Stimulated activated CD4-positive, alpha-beta T cell treated with anti-CD3 and anti-CD28 coated beads, Interleukin-2, amount 100 ng/mL, for 48 hours (primary cell): ENCODE data around the gene ZBTB38.

Experiments
- DNase-seq, 2 donors: peaks; one replicate each; pipeline ENCODE4 v3.0.0-alpha.2; 2020

The ZBTB38 gene

GRCh38 chr3:141341536-141341935 lies 26.8 kb upstream of the ZBTB38 start:
- no peak for DNase-seq

- no peak for DNase-seq
These were observed 25.9 kb upstream of the ZBTB38 start for GRCh38 chr3:141342386-141342785.

- no peak for DNase-seq
These were observed 25.2 kb upstream of the ZBTB38 start for GRCh38 chr3:141343077-141343476.

DNA sequence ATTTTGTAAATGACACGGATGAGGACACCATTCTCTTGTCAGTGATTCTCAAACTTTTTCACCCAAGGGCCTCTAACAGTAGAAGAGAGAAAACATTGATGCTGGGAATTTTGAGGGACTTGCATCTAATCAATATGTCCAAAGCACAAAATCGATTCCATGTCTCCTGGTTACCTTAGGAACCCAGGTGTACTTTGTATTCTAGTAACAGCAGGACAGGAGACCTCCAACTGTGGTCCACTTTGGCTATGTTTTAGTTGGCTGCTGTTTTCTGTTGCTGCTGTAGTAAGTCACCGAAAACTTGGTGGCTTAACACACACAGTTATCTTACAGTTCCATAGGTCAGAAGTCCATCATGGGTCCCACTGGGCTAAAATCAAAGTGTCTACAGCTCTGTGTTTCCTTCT lies 24.4 kb upstream of the ZBTB38 start:
- DNase-seq, result no peak

- DNase-seq, result no peak
These were observed 22.8 kb upstream of the ZBTB38 start for GRCh38 chr3:141345528-141345927.

DNA sequence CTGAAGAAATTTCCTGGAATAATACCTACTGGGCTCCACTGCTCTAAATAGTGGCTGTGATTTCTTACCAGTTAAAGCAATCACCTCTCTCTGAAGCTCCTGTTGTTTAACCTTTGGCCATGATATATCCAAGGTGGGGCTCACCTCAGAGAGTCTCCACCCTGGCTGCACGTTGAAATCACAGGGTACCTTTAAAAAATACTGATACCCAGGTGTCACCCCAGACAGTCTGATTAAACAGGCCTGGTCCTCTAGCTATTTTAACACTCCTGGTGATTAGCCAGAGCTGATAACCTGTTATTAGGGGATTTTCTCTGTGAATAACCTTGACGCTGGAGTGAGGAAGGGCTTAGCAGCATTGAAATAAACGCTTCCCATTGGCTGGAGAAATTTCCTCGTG lies 22.3 kb upstream of the ZBTB38 start:
- no peak for DNase-seq

DNA sequence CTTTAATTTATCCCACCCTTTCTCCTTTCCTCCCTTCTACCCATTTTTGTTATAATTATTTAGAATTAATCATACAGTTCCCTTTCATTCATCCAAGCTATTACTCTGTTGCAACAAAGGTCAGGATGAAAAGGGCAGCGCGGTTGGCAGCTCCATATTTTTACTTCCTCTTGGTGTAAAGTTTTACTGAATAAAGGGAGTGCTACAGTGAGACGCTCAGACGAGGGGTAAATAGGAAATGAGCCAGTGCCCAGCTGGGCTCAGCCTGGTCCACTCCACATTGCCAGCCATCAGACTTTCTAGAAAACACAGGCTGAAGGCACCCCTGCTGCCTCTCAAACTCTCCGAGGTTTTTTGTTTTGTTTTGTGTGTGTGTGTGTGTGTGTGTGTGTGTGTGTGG lies 21.9 kb upstream of the ZBTB38 start:
- DNase-seq, result no peak

DNA sequence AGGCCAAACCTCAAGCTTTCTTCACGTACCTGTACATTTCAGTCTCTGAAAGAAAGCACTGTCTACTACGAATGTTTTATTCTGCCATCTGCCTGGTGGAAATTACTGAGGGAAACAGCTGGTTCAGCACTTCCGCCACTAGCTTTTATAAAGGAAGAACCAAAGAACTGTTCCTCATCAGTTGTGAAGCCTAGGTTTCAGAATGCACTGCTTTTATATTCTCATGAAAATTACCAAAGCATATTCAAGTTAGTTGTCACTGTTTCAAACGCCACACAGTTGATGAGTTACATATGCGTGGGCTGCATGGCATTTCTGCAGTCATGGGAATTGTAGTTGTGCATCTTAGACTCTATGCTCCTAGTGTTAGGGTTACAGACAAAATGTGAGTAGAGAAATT lies 21.5 kb upstream of the ZBTB38 start:
- DNase-seq, result no peak

DNA sequence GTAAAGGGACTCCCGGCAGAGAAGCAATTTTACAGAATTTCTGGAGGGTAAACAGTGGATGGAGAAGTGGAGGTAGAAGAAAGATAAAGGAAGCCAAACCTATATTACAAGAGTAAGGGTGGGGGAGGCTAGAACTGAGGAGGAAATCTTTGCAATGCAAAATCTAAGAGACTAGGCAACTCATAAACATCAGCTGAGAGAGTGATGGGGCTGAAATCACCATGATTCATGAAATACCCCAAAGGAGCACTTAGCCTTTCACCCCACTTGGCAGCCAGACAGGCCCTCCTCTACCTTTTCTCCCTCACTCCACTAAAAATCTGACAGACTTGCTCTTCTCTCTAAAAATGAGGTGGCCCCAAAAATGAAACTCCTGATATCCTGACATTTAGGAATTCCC lies 19.5 kb upstream of the ZBTB38 start:
- DNase-seq, result no peak

GRCh38 chr3:141349711-141350110 lies 18.6 kb upstream of the ZBTB38 start:
- DNase-seq, result no peak

- DNase-seq, result no peak
These were observed 17.6 kb upstream of the ZBTB38 start for GRCh38 chr3:141350666-141351065.

GRCh38 chr3:141352262-141352984 lies 15.9 kb upstream of the ZBTB38 start:
- no peak for DNase-seq

- DNase-seq, result no peak
These were observed 14.4 kb upstream of the ZBTB38 start for GRCh38 chr3:141353652-141354495.

DNA sequence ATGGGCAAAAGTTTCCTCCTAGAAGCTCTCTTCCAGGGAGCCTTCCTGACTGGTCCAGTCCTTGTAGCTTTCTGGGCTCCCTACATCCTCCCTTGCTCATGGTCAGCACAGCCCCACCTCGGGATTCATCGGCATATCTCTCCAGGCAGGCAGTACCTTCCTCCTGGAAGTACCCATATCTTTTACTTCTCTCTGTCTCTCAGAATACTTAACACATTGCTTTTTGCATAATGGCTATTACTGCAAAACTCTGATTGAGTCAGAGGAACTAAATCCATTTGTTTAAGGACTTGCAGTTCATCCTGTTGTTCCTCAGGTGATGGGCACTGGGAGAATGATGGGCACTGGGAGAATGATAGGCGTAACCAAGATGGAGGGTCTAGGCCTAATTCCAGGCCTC lies 13.8 kb upstream of the ZBTB38 start:
- no peak for DNase-seq

GRCh38 chr3:141355242-141355641 lies 13.1 kb upstream of the ZBTB38 start:
- no peak for DNase-seq

DNA sequence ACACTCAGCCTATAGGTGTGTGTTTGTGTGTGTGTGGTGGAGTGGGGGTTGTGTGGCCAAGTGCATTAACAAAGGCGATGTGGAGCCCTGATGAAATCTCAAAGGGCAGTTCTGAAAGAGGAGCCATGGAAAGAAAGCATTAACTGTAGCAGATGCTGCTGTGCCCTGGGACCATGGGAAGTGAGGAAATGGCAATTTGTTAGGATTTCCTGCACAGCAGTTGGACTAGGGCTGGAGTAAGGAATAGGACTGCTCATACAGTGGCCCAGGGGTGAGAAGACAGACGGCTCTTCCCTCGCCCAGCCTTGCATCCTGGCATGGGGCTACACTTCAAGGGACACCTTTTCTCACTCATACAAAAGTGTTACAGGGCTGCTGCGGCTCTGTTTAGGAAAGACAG lies 12.3 kb upstream of the ZBTB38 start:
- no peak for DNase-seq

GRCh38 chr3:141360888-141361598 lies 7.3 kb upstream of the ZBTB38 start:
- DNase-seq, result no peak

DNA sequence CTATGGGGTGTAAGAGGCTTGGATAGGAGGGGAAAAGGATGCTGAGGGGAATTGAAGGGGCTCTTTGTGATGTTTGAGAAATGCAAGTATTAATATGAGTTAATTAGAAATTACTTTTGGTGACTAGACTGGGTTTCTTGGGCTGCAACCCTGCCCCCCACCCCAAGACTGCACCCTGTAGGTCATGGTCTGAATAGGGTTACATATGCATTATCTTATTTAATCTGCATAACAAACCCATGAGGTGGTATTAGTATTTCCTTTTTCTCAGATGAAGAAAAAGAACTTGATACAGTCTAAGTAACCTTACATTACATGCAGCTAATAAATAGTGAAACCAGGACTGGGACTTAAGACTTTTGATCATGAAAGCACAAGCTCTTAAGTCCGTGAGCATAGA lies 5.6 kb upstream of the ZBTB38 start:
- DNase-seq, result no peak

DNA sequence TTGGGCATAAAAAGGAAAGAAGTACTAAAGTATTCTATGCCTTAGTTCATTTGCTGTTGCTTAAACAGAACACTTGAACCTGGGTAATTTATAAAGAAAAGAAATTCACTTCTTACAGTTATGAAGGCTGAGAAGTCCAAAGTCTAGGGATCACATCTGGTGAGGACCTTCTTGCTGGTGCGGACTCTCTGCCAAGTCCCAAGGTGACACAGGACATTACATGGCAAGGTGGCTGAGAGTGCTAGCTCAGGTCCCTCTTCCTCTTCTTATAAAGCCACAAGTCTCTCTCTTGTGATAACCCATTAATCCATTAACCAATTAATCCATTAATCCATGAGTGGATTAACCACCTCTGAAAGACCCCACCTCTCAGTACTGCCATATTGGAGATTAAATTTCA lies 3.1 kb upstream of the ZBTB38 start:
- DNase-seq, result no peak

- DNase-seq, result no peak
These were observed 1.8 kb upstream of the ZBTB38 start for GRCh38 chr3:141366285-141367037.

DNA sequence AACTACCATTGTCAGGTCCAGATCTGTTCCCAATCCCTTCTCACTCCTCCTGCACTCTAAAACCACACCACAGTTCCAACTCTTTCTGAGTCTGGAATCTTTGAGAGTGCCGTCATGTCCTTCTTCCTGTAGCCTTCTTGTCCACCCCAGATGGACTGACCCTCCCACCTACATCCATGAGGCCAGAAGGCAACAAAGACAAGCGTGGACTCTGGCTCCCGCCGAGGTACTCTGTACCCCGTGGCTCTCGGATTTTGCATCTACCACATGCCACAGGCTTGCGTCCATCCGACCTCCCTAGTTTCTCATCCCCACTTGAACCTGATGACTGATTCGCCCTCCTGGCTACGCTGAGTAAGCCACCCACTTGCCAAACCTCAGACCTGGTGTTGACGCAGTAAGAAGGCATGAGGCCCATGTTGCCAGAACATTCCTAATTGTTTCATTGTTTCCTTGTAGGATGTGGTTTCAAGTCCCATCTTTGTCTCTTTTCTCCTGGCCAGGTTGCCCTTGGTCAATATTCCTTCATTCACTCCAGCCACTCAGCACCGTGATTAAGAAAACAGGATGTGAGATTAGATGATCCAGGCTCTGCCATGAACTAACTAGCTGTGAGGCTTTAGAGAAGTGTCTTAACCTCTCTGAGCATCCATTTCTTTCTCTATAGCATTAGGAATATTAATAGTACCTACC lies 1.1 kb upstream of the ZBTB38 start:
- no peak for DNase-seq
